HepG2 (cell line): ENCODE measurements around the gene ING5. TPM values are rescaled to one million over a fixed set of nuclear protein-coding genes. Genes with fewer than 3 reads are reported as not detected.

Experiments
- BRD4 ChIP-seq: sonication (generic); formaldehyde crosslinking; IDR thresholded peaks from 2 replicates; pipeline ENCODE4 v1.4.0; 2020; ENCODE audit warnings: missing genetic modification reagents
- ELK4 ChIP-seq: sonication (generic); formaldehyde crosslinking; IDR thresholded peaks from 2 replicates; pipeline ENCODE4 v1.9.0; 2021; ENCODE audit warnings: missing genetic modification reagents, borderline replicate concordance
- HNF4G ChIP-seq, 2 experiments: sonication (generic) in 1 of 2; formaldehyde crosslinking in 1 of 2; IDR thresholded peaks; 2 replicates each; pipeline versions ENCODE4 v1.4.0 to v1.6.1; 2011 to 2020; ENCODE audit warnings: borderline replicate concordance in 2 of 2, low read depth in 2 of 2, mild to moderate bottlenecking in 2 of 2, low read length in 1 of 2, missing genetic modification reagents in 1 of 2, moderate library complexity in 1 of 2
- HOXA5 ChIP-seq: sonication (generic); formaldehyde crosslinking; IDR thresholded peaks from 2 replicates; pipeline ENCODE4 v1.4.0; 2020; ENCODE audit warnings: missing genetic modification reagents
- MXI1 ChIP-seq: IDR thresholded peaks from 3 replicates; pipeline ENCODE4 v1.6.1; 2012; ENCODE audit warnings: low read depth, low read length, inconsistent platforms, borderline replicate concordance
- NFE2L1 ChIP-seq: sonication (generic); formaldehyde crosslinking; IDR thresholded peaks from 2 replicates; pipeline ENCODE4 v1.4.0; 2020; ENCODE audit warnings: missing genetic modification reagents, mild to moderate bottlenecking, borderline replicate concordance
- POLR2AphosphoS5 ChIP-seq: IDR thresholded peaks from 2 replicates; pipeline ENCODE4 v1.6.1; 2012; ENCODE audit warnings: low read depth, low read length
- RAD51 ChIP-seq: fragments of 450-650 bp; IDR thresholded peaks from 2 replicates; pipeline ENCODE4 v1.6.1; 2016; ENCODE audit warnings: borderline replicate concordance
- RFX1 ChIP-seq: fragments of 450-650 bp; IDR thresholded peaks from 2 replicates; pipeline ENCODE4 v1.6.1; 2017
- SMYD3 ChIP-seq: sonication (generic); formaldehyde crosslinking; IDR thresholded peaks from 2 replicates; pipeline ENCODE4 v1.8.1; 2023; ENCODE audit warnings: mild to moderate bottlenecking, missing genetic modification reagents
- TOPORS ChIP-seq: sonication (generic); formaldehyde crosslinking; IDR thresholded peaks from 2 replicates; pipeline ENCODE4 v1.8.0; 2023; ENCODE audit warnings: mild to moderate bottlenecking, missing genetic modification reagents
- U2AF1 ChIP-seq: fragments of 200-400 bp; formaldehyde crosslinking; optimal IDR thresholded peaks from 2 replicates; pipeline ENCODE3; 2017; ENCODE audit warnings: mild to moderate bottlenecking, low read depth, low read length
- ZBTB26 ChIP-seq: IDR thresholded peaks from 2 replicates; pipeline ENCODE4 v1.6.1; 2016; ENCODE audit warnings: missing compliant biosample characterization, missing genetic modification reagents, borderline replicate concordance
- ZC3H13 ChIP-seq: sonication (generic); formaldehyde crosslinking; IDR thresholded peaks from 2 replicates; pipeline ENCODE4 v1.8.1; 2023; ENCODE audit warnings: mild to moderate bottlenecking, missing genetic modification reagents, moderate library complexity
- ZMAT3 ChIP-seq: sonication (generic); formaldehyde crosslinking; conservative IDR thresholded peaks from 2 replicates; pipeline ENCODE4 v1.7.0; 2021; ENCODE audit warnings: missing genetic modification reagents
- ZNF253 ChIP-seq: sonication (generic); formaldehyde crosslinking; IDR thresholded peaks from 2 replicates; pipeline ENCODE4 v1.8.0; 2022; ENCODE audit warnings: mild to moderate bottlenecking, missing genetic modification reagents, borderline replicate concordance
- ZNF296 ChIP-seq: sonication (generic); formaldehyde crosslinking; conservative IDR thresholded peaks from 2 replicates; pipeline ENCODE4 v1.5.0; 2020; ENCODE audit warnings: mild to moderate bottlenecking, missing genetic modification reagents
- ZNF335 ChIP-seq: sonication (generic); formaldehyde crosslinking; IDR thresholded peaks from 2 replicates; pipeline ENCODE4 v1.4.0; 2020; ENCODE audit warnings: missing genetic modification reagents
- ZNF510 ChIP-seq: sonication (generic); formaldehyde crosslinking; IDR thresholded peaks from 2 replicates; pipeline ENCODE4 v1.4.0; 2020; ENCODE audit warnings: low read depth, mild to moderate bottlenecking, missing genetic modification reagents
- ZNF513 ChIP-seq: sonication (generic); formaldehyde crosslinking; conservative IDR thresholded peaks from 2 replicates; pipeline ENCODE4 v1.5.0; 2020; ENCODE audit warnings: missing genetic modification reagents
- ZNF530 ChIP-seq: sonication (generic); formaldehyde crosslinking; IDR thresholded peaks from 2 replicates; pipeline ENCODE4 v1.5.0; 2020; ENCODE audit warnings: low read depth, mild to moderate bottlenecking, missing genetic modification reagents
- ZNF674 ChIP-seq: sonication (generic); formaldehyde crosslinking; IDR thresholded peaks from 2 replicates; pipeline ENCODE4 v1.5.0; 2020; ENCODE audit warnings: low read depth, mild to moderate bottlenecking, missing genetic modification reagents
- ZNF749 ChIP-seq: sonication (generic); formaldehyde crosslinking; IDR thresholded peaks from 2 replicates; pipeline ENCODE4 v1.8.0; 2022; ENCODE audit warnings: mild to moderate bottlenecking, missing genetic modification reagents, moderate library complexity, borderline replicate concordance
- ZNF792 ChIP-seq: IDR thresholded peaks from 2 replicates; pipeline ENCODE4 v1.6.1; 2016
- ZNF883 ChIP-seq: sonication (generic); formaldehyde crosslinking; IDR thresholded peaks from 2 replicates; pipeline ENCODE4 v1.5.1; 2020; ENCODE audit warnings: mild to moderate bottlenecking, missing genetic modification reagents; ENCODE audit errors: not compliant biosample characterization
- ZNF891 ChIP-seq: sonication (generic); formaldehyde crosslinking; IDR thresholded peaks from 2 replicates; pipeline ENCODE4 v1.5.0; 2020; ENCODE audit warnings: mild to moderate bottlenecking, missing genetic modification reagents
- polyA plus RNA-seq, 8 experiments: library from polyadenylated mRNA; depleted of rRNA in 3 of 8; stranded (reverse) in 7 of 8; unstranded in 1 of 8; fragments of >200 nt; fragmentation: Illumina TruSeq in 4 of 8; extraction: Trizol in 4 of 8; gene quantifications; 2 replicates each; pipeline versions ENCODE4 v1.2.1 to v1.2.3, GENCODE V29; 2011 to 2016; ENCODE audit warnings: low read depth in 4 of 8, missing spikeins in 1 of 8, mixed read lengths in 1 of 8; ENCODE audit not compliant: insufficient read depth in 1 of 8
- total RNA-seq, 5 experiments: library from RNA; depleted of rRNA; stranded (reverse); fragments of >200 nt; fragmentation: Illumina TruSeq; extraction: Trizol; gene quantifications; 2 replicates each; pipeline ENCODE4 v1.2.3, GENCODE V29; 2016; ENCODE audit warnings: low read depth in 1 of 5

Gene ING5
- total and polyA plus RNA-seq, 2 of the 13 experiments (the other 11 are each of a cell fraction or from before 2014, with no cell fraction given): 61.9 to 71.9 TPM

GRCh38 chr2:241771286-241772062, 69.6 kb downstream of the ING5 start (continued):
- TF ChIP-seq ZNF296 (CRISPR knock-in tag): 0 out of 2 replicates have a peak, but pooled peaks have one; percentile 57
- TF ChIP-seq TOPORS (CRISPR knock-in tag): peak; percentile 42; the same call in 1 of the 2 replicates
- TF ChIP-seq ZNF883 (CRISPR knock-in tag): peak; percentile 78
- TF ChIP-seq ZNF749 (CRISPR knock-in tag): peak; percentile 59; the same call in 1 of the 2 replicates
- TF ChIP-seq ZNF792: peak; percentile 76; the same call in 1 of the 2 replicates
- TF ChIP-seq ZNF530: peak; percentile 94; the same call in 1 of the 2 replicates
- no peak; the same call in 1 of the 2 replicates for TF ChIP-seq ZNF335 (CRISPR knock-in tag)
- TF ChIP-seq U2AF1: no peak
- TF ChIP-seq RAD51: no peak
- TF ChIP-seq ELK4 (CRISPR knock-in tag): no peak
- TF ChIP-seq HNF4G (IDR thresholded peaks at IDR 0.05; ENCODE audit: borderline replicate concordance, low read depth, low read length): peak; percentile 42; the same call in 1 of the 2 replicates
- no peak for TF ChIP-seq HNF4G (CRISPR knock-in tag; IDR thresholded peaks at IDR 0.05; ENCODE audit: borderline replicate concordance, low read depth)
- peak; percentile 75; the same call in 1 of the 3 replicates for TF ChIP-seq MXI1
- peak; percentile 85 for TF ChIP-seq BRD4 (CRISPR knock-in tag)
- TF ChIP-seq ZNF510 (CRISPR knock-in tag): no peak
- peak; percentile 90; the same call in 1 of the 2 replicates for TF ChIP-seq ZNF253 (CRISPR knock-in tag)
- TF ChIP-seq ZNF891 (CRISPR knock-in tag): no peak; the same call in 1 of the 2 replicates
- TF ChIP-seq ZNF674: no peak
- TF ChIP-seq POLR2AphosphoS5: peak; percentile 84
- TF ChIP-seq ZC3H13 (CRISPR knock-in tag): peak; percentile 97
- 0 out of 2 replicates have a peak, but pooled peaks have one; percentile 32 for TF ChIP-seq HOXA5 (CRISPR knock-in tag)
- peak; percentile 91; the same call in 1 of the 2 replicates for TF ChIP-seq NFE2L1
- TF ChIP-seq SMYD3 (CRISPR knock-in tag): peak; percentile 76; the same call in 1 of the 2 replicates
- 0 out of 2 replicates have a peak, but pooled peaks have one; percentile 72 for TF ChIP-seq ZNF513 (CRISPR knock-in tag)
- no peak for TF ChIP-seq RFX1
- TF ChIP-seq ZMAT3 (CRISPR knock-in tag): peak; percentile 71
- TF ChIP-seq ZBTB26 (CRISPR knock-in tag): peak; percentile 64
